Body of pancreas (tissue), 4 donors: ENCODE data around the gene COX7A1.
A peak's percentile ranks its signal among the peaks of the same experiment; 100 is the strongest.

ENCODE experiments used
- POLR2A ChIP-seq, 3 donors: fragments of 450-650 bp; IDR thresholded peaks; one replicate each; pipeline ENCODE4 v1.6.1; 2016; ENCODE audit warnings: antibody characterized with exemption in 3 of 3, mild to moderate bottlenecking in 2 of 3
- TF ChIP-seq, protein P1 (sequence below), 7 experiments: fragments of 450-650 bp in 4 of 7; fragments of 200-600 bp in 3 of 7; sonication (generic) in 3 of 7; IDR thresholded peaks; one replicate each; pipeline ENCODE4 v1.5.1; 2016 to 2019; ENCODE audit warnings: antibody characterized with exemption in 7 of 7

DNA sequence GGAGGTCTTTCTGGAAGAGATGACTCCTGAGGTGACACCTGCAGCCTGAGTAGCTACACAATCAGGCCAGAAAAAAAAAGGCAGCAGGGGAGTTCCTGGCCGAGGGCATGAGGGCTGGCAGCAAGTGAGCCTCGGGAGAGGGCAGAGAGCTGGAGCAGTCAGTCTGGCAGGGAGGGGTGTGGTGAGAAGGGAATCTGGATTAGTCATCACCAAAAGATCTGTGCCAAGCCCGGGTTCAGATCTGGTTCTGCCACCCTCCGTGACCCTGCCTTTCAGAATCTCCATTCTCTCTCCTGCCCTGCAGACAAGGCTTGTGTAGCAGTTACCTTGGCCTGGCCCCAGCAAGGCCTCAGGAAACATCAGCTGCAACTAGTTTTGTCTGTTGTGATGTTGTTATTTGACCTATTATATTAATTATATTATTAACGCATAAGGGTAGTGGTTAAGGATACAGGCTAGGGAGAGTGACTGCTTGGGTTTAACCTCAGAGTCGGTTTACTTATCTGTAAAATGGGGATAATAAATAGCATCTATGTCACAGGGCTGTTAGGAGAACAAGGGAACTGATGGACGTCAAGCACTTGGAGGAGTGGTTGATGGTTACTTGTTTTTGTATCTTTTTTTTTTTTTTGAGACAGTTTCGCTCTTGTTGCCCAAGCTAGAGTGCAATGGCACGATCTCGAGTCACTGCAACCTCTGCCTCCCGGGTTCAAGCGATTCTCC lies 15.1 kb downstream of the COX7A1 start:
- TF ChIP-seq, protein P1, sequence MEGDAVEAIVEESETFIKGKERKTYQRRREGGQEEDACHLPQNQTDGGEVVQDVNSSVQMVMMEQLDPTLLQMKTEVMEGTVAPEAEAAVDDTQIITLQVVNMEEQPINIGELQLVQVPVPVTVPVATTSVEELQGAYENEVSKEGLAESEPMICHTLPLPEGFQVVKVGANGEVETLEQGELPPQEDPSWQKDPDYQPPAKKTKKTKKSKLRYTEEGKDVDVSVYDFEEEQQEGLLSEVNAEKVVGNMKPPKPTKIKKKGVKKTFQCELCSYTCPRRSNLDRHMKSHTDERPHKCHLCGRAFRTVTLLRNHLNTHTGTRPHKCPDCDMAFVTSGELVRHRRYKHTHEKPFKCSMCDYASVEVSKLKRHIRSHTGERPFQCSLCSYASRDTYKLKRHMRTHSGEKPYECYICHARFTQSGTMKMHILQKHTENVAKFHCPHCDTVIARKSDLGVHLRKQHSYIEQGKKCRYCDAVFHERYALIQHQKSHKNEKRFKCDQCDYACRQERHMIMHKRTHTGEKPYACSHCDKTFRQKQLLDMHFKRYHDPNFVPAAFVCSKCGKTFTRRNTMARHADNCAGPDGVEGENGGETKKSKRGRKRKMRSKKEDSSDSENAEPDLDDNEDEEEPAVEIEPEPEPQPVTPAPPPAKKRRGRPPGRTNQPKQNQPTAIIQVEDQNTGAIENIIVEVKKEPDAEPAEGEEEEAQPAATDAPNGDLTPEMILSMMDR (IDR thresholded peaks at IDR 0.05), result no peak
- peak in 2 of 3 donors; percentile 60 to 66 for TF ChIP-seq POLR2A (IDR thresholded peaks at IDR 0.05)
